GM21515 (cell line): Measurements from ENCODE around the gene GTPBP3.

Source experiments
- ATAC-seq: cut with Tn5 transposase; IDR thresholded peaks from one replicate; pipeline ENCODE4 v1.9.1; 2021; ENCODE audit not compliant: unreplicated experiment

Gene GTPBP3

DNA sequence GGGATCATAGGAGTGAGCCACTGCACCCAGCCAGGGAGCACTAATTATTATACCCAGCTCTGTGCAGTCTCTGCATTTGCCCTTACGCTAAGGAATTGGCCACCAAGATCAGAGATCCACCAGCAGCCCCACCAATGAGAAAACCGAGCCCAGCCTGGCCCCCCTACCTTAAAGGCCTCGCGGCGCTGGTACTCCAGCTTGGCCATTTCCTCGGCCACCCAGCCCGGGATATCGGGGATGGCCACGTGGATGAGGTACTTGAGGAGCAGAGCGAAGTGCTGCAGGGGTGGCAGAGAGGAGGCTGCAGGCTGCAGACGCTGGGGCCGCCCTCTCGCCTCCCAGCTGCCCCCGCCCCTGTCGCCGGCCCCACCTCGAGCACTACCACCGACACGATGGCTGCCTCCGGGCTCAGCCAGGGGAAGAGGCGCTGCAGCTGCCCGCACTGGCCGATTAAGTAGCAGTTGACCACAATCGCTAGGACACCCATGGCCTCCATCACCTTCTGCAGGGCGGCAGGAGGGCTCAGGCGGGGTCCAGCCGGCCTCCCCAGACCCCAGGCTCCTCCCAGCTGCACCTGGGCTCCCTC lies 10.2 kb upstream of the GTPBP3 start:
- no peak for ATAC-seq

DNA sequence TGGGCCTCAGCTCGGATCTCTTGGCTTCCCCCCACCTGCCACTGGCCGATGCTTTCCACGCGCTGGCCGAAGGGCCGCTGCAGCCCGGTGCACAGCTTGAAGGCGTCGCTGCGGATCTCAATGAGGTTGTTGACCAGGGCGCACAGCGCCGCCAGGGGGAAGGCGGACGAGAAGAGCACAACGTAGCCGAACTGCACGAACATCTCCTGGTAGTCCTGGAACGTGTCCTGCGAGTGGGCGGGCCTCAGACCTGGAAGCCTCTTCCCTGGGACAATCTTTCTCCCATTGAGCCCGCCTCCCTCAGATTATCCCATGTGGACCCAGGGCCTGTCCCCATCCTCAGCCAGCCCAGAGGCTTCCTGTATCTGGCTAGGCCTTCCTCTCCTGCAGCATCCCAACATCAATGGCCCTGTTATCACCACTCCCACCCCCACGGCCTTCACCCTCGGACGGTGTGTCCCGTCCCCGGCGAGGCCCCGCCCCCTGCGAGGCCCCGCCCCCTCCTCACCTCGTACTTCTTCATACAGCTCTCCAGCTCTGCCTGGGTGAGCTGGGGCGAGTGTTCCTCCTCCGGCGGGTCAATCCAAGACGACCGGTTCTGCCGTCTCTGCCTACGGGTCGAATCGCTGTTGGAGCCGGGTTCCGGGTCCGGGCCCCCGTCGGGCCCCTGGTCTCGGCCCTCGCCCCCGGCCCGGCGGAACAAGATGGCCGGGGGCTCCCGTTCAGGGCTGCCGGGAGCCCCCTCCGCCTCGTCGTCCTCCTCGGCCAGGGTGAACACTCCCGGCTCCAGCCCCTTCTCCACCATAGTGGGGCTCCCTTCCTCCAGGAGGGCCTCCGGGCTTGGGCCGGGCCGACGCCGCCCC lies 9.5 kb upstream of the GTPBP3 start:
- no peak for ATAC-seq

DNA sequence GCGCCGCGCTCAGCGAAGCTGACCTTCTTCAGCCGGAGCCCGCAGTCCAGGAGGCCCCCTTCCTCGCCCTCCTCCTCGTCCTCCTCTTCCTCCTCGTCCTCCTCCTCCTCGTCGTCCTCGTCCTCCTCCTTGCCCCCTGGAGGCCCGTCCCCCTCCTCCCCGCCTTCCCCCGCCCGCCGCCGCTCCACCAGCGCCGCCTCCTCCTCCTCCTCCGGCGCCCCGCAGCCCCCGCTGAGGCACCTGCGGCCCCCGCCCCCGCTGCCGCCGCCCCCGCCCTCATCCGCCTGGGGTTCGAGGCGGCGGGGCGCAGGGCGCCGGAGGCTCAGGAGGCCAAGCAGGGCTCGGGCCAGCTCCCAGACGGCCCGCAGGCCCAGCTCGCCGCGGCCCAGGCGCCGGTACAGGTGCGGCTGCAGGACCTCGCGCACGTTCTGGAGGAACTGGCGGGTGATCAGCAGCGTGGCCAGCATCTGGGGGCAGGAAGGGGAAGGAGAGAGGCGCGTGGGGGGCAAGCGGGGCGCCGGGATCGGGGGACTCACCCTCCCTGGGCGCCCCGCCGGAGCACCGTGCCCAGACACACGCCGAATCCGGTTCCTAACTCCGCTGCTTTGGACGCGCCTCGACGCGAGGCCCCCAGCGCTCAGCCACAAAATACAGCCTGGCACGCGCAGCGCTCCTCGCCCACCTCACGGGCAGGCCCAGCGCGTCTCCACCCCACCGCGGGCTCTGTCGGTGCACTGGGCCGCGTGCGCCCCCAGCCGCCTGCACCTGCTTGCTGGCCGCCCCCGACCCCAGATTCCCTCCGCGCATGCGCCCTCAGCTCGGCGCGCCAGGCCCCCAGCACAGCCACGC lies 8.6 kb upstream of the GTPBP3 start:
- ATAC-seq = no peak

DNA sequence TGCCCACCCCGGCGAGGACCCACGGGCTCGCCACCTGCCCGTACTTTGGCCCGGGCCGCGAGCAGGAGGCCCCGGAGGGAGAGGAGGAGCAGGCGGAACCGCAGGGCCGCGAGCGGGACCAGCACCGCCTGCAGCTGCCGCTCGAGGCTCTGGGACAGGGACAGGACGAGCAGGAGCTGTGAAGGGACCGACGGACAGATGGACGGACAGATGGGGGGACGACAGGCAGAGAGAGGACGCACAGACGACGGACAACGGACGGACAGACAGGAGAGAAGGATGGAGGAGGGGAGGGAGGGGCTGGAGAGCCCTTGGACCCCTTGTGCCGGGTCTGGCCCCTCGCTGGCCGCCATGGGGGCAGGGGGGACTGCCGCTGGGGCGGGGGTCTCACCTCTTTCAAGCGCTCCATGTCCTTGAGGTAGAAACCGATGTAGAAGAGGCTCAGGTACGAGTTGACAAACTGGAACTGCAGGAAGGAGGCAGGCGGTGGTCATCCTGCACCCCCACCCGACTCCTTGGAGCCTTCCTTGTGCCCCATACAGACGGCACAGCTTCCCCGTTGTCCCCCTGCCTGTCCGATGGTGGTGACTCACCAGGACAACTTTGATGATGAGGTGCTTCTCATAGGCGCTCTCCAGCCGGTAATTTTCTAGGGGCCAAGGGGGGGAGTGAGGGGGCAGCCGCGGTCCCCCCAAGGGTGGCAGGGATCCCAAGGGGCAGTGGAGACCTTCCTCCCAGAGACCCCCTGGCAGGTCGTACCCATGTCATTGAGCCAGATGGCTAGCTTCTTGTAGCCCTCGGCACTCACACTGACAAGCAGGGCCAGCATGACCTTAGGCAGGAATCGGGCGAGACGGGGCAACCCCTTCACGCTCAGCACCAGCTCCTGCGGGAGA lies 7.7 kb upstream of the GTPBP3 start:
- no peak for ATAC-seq

DNA sequence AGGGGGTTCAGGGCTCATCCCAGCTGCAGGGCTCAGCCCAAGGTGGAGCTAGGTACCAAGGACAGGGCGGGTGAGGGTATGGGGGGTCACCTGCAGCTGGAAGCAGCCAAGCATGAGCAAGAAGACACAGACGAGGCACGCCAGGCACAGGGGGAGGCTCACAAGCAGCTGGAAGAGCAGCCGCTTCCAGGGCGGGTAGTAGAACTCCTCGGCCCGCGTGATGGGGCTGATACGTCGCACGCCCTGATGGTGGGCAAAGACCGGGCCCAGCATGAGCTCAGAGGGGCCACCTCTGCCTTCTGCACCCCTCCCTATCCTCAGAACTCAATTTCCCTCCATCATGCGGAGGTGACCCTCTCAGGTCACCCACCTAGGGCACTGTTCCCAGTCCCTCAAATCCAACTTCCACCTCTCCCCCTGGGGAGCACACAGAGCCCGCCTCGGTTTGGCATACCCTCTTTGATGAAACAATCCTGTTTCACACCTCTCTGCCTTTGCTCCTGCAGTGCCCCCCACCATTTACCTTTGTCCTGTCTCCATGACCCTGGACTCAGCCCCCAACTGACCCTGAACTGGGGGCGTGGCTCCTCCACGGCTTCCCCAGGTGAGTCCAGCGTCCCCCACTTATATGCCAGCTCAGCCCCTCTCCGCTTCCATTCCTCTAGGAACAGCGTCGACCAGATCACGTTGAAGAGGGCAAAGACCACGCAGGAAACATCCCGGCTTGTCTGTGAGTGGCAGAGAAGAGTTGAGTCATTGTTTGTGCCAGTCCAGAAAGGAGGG lies 6.9 kb upstream of the GTPBP3 start:
- ATAC-seq = no peak

DNA sequence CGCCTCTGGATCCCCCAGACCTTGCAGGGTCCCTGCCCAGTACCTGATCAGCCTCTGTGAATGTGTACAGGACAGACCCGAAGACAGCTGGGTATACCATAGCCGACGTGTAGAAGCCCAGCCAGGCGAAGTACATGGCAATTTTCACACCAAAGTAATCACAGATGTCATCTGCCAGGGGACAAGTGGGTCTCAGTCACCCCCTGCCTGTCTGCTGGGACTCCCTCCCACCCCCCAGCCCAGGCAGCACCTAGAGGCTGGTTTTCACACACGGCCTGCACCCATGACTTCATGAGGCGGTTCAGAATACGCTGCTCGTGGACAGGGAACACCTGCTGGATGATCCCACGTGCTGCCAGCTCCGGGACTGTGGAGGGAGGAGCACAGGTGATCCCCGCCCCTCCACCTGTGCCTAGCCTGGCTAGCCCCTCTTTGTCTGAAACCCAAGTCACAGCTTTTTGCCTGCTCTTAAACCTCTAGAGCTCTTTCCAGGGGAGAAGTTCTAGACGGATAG lies 6.3 kb upstream of the GTPBP3 start:
- no peak for ATAC-seq

DNA sequence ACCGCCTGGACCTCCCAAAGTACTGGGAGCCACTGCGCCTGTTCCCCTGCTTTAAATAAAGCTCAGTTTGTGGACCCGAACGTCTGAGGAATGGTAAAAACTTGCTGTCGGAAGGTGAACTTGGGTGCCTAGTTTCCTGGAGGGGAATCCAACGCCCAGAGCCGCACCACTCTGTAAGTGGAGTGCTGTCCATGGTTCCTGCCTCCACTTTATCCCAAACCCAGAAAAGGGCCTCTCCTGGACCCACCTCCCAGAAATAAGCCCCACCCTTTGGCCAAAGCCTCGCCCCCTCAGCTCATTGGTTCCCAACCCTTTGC lies 5.0 kb upstream of the GTPBP3 start:
- no peak for ATAC-seq

DNA sequence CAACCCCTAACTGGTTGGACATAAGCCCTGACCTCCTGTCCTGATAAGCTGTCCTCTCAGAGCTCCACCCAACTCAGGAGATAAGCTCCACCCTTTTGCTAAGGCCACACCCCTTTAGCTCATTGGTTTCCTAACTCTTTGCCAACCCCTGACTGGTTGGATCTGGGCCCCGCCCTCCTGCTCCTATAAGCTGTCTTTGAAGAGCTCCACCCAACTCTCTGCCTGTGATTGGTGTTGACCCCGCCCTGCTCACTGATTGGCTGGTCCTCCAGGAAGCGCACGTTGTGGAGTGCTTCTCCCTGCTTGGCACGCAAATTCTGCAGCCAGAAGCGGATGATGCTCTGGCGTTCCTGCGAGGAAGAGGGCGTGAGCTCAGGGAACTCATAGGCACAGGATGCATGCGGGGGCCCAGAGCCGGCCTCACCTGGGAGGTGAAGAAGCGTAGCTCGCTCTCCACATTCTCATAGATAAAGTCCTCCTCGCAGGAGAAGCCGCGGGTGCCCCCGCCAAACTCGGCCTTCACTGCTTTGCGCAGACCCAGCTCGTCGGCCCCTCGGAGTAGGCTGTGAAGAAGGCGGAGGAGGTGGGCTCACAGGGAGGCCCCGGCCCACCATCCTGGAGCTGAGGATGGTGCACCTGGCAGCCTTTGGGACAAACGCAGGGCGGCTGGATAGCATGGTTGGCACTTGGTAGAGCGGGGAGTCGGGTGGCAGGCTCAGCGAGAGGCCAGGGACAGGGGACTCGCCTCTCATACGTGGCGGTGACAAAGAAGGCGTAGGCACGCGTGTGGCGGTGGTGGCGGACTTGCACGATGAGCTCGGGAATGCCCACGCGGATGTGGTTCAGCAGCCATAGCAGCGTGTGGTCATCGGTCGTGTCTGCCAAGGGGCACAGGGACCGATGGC lies 4.4 kb upstream of the GTPBP3 start:
- no peak for ATAC-seq

DNA sequence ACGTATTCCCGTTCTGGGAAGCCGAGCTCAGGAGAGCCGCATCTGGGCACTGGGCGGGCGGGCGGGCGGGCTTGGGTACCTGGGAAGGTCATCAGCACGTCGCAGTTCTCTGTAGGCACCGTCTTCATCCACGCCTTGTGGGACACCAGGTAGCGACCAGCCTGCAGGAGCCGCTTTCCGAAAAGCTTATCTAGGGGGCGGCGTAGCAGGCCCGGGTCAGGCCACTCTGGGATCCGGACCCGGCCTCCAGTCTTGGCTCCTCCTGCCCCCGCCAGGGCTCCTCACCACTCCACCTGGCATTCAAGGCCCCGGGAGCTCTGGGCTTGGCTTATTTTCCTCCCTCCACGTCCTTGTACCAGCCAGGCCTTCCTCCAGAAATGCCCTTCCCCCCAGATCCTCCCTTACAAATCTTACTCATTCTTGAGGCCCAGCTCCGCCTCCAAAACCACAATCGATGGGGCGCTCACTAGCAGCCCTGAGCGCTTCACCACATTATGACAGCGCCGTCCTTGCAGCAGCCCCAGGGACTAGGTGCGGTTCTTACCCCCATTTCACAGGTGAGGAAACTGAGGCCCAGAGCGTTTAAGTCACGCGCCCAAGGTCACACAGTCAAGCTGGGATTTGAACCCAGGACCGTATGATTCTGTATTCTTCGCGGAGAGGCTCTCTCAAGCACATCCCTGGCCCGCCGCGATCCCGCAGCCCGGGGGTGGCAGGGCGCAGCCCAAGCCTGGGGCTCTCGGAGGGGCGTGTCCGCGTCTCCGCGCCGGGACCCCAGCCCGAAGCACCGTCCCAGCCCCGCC lies 3.5 kb upstream of the GTPBP3 start:
- no peak for ATAC-seq

DNA sequence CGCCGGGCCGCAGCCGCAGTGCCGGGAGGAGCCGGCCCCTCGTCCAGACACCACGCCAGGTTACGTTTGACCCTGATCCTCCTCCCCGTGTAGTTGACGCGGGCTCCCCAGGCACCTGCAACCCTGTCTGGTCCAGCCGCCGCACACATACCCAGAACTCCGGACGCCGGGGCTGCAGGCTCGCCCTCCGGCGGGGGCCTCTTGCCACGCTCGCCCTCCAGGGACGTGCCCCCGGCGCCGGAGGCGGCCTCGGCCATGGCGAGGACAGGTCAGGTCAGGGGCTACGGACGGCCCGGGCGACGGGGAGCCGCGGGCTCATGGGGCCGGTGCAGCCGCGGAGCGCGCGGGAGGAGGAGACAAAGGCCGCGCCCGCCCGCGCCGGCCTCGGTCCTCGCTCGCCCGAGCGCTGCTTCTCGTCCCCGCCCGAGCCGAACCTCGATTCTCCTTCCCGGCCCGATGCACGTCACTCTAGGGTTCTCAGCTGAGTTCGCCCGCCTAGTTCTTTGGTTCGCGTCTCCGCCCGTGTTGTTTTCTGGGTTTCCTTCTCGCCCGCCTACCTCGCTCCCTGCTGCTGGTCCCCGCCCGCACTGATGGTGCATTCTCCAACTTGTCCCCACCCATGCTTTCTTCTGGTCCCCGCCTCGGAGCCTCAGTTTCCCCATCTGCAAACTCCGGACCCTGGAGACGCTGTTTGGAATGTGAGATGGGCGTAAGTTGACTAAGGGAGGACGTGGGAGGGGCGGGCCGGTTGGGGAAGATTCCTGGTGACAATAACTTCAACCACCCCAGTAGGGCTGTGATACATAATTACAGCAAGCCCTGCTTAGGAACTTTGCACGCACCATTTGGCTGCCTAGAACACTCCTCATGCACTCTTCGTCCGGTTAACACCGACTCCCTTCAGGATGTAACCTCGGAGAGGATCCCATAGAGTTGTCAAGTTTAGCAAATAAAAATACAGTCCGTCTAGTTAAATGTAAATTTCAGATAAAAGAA lies 2.6 kb upstream of the GTPBP3 start, which contains the start of gene ANO8:
Gene ANO8, minus strand, starts transcription at position 442 of the 996 bp plus-strand sequence. Its CDS starts 185 bp downstream, at position 257.
- peak; percentile 39 for ATAC-seq

DNA sequence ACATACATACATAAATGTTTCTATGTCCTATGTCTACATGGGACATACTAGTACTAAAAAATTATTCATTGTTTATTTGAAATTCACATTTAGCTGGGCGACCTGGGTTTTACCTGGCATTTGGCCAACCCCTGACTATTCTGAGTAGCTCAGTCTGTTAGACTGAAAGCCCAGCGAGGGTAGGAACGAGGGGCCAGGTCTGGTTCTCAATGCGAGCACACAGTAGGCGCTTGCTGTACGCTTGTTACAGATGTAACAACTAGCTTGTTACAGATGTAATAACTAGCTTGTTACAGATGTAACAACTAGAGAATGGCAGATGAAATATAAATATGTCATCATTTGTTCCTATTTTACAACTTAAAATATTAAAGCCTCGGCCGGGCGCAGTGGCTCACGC lies 1.8 kb upstream of the GTPBP3 start:
- ATAC-seq = no peak

DNA sequence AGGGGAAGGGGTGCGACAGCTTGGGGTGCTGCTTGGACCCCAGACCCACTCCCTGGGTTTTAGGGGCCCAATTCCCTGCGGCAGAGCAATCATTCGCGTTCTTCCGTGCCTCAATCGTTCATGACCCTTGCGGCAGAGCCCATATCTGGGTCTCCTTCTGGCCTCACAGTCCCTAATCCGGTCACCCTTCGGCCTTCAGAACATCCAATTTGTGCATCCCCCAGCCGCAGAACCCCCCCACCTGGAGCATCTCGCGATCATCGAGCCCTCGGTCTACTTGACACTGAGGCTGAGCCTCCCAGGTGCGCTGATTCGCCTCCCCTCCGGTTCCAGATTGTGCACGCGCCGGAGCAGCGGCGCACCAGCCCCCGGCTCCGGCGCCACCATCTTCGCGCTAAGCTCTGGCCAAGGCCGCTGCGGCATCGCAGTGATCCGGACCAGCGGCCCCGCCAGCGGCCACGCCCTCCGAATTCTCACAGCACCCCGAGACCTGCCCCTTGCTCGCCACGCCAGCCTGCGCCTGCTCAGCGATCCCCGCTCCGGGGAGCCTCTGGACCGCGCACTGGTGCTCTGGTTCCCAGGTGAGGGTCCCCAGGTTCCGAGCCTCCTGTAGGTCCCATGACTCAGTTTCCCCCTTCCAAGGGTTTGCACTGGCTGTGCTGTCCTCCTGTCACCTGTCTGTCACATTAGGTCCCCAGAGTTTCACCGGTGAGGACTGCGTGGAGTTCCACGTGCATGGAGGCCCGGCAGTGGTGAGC lies 501 bp downstream of the GTPBP3 start:
- peak; percentile 2 for ATAC-seq

DNA sequence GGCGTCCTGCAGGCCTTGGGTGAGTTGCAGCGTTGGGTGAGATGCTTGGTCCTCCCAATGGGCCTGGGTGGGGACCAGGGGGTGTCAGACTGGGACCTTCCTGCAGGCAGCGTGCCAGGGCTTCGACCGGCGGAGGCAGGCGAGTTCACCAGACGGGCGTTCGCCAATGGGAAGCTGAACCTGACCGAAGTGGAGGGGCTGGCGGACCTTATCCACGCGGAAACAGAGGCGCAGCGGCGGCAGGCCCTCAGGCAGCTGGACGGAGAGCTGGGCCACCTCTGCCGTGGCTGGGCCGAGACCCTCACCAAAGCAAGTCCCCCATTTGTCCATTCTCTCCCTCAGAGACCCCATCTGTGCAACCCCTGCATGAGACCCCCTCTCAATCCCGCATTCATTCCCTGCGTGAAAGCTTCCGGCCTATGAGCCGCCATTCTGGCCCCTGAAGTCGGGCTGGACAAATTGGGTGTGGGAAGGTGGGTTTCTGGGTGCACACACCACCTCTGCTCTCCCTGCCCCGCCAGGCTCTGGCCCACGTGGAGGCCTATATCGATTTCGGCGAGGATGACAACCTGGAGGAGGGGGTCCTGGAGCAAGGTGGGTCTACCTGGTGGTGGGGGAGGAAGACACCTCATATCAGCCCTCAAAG lies 1.2 kb downstream of the GTPBP3 start:
- ATAC-seq = no peak

DNA sequence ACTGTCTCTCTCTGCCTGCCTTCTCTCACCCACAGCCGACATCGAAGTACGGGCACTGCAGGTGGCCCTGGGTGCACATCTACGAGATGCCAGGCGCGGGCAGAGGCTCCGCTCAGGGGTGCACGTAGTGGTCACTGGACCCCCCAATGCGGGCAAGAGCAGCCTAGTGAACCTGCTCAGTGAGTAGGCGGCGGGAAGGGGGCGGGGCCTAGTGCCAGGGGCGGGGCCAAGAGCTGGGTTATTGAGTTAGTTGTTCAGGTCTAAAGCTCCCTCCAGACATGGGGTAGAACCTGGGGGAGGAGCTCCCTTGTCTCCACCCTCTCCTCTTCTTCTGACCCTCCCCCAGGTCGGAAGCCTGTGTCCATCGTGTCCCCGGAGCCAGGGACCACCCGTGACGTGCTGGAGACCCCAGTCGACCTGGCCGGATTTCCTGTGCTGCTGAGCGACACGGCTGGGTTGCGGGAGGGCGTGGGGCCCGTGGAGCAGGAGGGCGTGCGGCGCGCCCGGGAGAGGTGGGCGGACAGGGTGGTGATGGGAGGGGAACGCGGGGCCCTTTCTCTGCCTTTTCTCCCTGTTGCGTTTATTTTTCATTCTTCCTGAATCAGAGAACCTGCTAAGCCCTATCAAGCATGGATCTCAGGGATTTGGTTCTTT lies 1.9 kb downstream of the GTPBP3 start:
- no peak for ATAC-seq

DNA sequence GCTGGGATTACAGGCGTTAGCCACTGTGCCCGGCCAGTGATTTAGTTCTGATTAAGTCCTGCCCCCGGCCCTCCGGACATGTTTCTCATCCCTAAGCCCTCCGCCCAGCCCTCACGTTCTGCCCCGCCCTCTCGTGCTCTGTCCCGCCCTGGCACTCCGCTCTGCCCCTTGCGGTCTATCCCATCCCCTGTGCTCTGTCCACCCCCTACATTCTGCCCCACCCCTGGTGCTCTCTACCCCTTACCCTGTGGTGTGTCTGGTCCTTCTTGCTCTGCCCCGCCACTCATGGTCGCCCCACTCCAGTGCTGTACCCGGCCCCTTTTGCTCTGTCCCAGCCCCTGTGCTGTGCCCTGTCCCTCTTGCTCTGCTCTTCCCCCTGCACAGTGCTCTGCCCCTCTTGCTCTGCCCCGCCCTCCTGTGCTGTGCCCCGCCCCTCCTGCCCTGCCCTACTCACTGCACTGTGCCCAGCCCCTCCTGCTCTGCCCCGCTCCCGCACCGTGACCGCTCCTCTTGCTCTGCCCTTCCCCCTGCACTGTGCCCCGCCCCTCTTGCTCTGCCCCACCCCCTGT lies 3.0 kb downstream of the GTPBP3 start:
- no peak for ATAC-seq
